Endothelial cell of umbilical vein (primary cell): ENCODE results near the gene CCDC40. TPM values are rescaled to one million over a fixed set of nuclear protein-coding genes. Genes with fewer than 3 reads are reported as not detected.

Source experiments
- BruUV-seq: library from RNA; stranded (reverse); fragments of 400-500 nt; replicated peaks from 2 replicates; lab custom pipeline; 2021; lab: Mats Ljungman, UMichigan
- CTCF ChIA-PET: fragments of 300-600, 350-600 bp; sonication (Branson Sonifier 250); formaldehyde crosslinking; loops from one replicate; lab custom pipeline; 2021; ENCODE audit warnings: antibody characterized with exemption, inconsistent platforms; lab: Charles Lee
- POLR2A ChIA-PET: fragments of 300-600, 350-600 bp; sonication (Branson Sonifier 250); formaldehyde crosslinking; loops from one replicate; lab custom pipeline; 2021; ENCODE audit warnings: antibody characterized with exemption, inconsistent platforms; lab: Charles Lee
- DNase-seq: peaks from one replicate; pipeline ENCODE4 v3.0.0-alpha.2; 2011; ENCODE audit warnings: low read depth, low spot score
- FAIRE-seq: peaks from 2 replicates; lab custom pipeline; 2011; peaks lifted over from hg19 to GRCh38; lab: Jason Lieb, UNC
- H2AFZ ChIP-seq: 2 replicates; pipeline ENCODE4 v1.6.0; 2012; ENCODE audit warnings: low read depth, low read length, control low read depth, inconsistent platforms
- H3K27ac ChIP-seq: 2 replicates; pipeline ENCODE4 v1.5.1; 2011; ENCODE audit warnings: low read depth, mild to moderate bottlenecking, control low read depth, low read length, moderate library complexity; ENCODE audit not compliant: insufficient read depth
- H3K27me3 ChIP-seq, 2 experiments: 2 replicates each; pipeline versions ENCODE4 v1.6.0 to v1.6.1; 2011; ENCODE audit warnings: low read length in 2 of 2, mixed read lengths in 1 of 2; ENCODE audit not compliant: control insufficient read depth in 2 of 2, insufficient read depth in 2 of 2
- H3K36me3 ChIP-seq, 2 experiments: 2 replicates in 1 of 2; 3 replicates in 1 of 2; pipeline ENCODE4 v1.5.1; 2011; ENCODE audit warnings: low read length in 2 of 2, mild to moderate bottlenecking in 1 of 2, moderate library complexity in 1 of 2; ENCODE audit not compliant: control insufficient read depth in 2 of 2, insufficient read depth in 2 of 2; ENCODE audit errors: extremely low read depth in 1 of 2
- H3K4me1 ChIP-seq: 3 replicates; pipeline ENCODE4 v1.5.1; 2011; ENCODE audit warnings: mild to moderate bottlenecking, low read length; ENCODE audit not compliant: control insufficient read depth, insufficient read depth; ENCODE audit errors: extremely low read depth
- H3K4me2 ChIP-seq: 2 replicates; pipeline ENCODE4 v1.6.1; 2011; ENCODE audit warnings: low read length, control low read depth, mixed read lengths; ENCODE audit not compliant: insufficient read depth
- H3K4me3 ChIP-seq, 3 experiments: fragments of 200-600 bp in 1 of 3; sonication (generic), shearing (Covaris generic) in 1 of 3; replicated peaks in 1 of 3; 2 replicates each; pipeline ENCODE4 v1.5.1; 2011 to 2016; ENCODE audit warnings: control low read depth in 3 of 3, low read length in 3 of 3, mild to moderate bottlenecking in 2 of 3, inconsistent platforms in 1 of 3, low read depth in 1 of 3, moderate library complexity in 1 of 3; ENCODE audit not compliant: insufficient read depth in 1 of 3
- H3K79me2 ChIP-seq: 2 replicates; pipeline ENCODE4 v1.6.0; 2012; ENCODE audit warnings: low read length, inconsistent platforms; ENCODE audit not compliant: control insufficient read depth, insufficient read depth
- H3K9ac ChIP-seq: replicated peaks from 2 replicates; pipeline ENCODE3; 2011; ENCODE audit warnings: low read length, control low read depth; ENCODE audit not compliant: insufficient read depth; ENCODE audit errors: extremely low read depth
- H3K9me1 ChIP-seq: replicated peaks from 3 replicates; pipeline ENCODE4 v1.6.0; 2011; ENCODE audit warnings: mild to moderate bottlenecking, low read length; ENCODE audit not compliant: control insufficient read depth, insufficient read depth; ENCODE audit errors: extremely low read depth
- H3K9me3 ChIP-seq: replicated peaks from 2 replicates; pipeline ENCODE4 v1.5.1; 2012; ENCODE audit warnings: low read length, inconsistent platforms; ENCODE audit not compliant: control insufficient read depth, insufficient read depth
- H4K20me1 ChIP-seq: replicated peaks from 2 replicates; pipeline ENCODE3; 2011; ENCODE audit warnings: mild to moderate bottlenecking, low read length; ENCODE audit not compliant: control insufficient read depth, insufficient read depth; ENCODE audit errors: extremely low read depth
- EZH2 ChIP-seq: IDR thresholded peaks from 2 replicates; pipeline ENCODE4 v1.6.1; 2012; ENCODE audit warnings: borderline replicate concordance, low read depth, mild to moderate bottlenecking, moderate library complexity, low read length, inconsistent platforms; ENCODE audit not compliant: severe bottlenecking
- FOS ChIP-seq: IDR thresholded peaks from 2 replicates; pipeline ENCODE4 v1.6.1; 2011; ENCODE audit warnings: mild to moderate bottlenecking, low read length, moderate library complexity, borderline replicate concordance; ENCODE audit not compliant: insufficient read depth
- GATA2 ChIP-seq: IDR thresholded peaks from 2 replicates; pipeline ENCODE4 v1.7.0; 2011; ENCODE audit warnings: low read depth, mild to moderate bottlenecking, moderate library complexity, mixed read lengths, low read length; ENCODE audit not compliant: insufficient read length, insufficient read depth
- JUN ChIP-seq: IDR thresholded peaks from 2 replicates; pipeline ENCODE4 v1.6.1; 2011; ENCODE audit warnings: borderline replicate concordance, low read depth; ENCODE audit not compliant: insufficient read length, insufficient read depth
- MYC ChIP-seq: IDR thresholded peaks from one replicate; pipeline ENCODE4 v1.6.1; 2011; ENCODE audit warnings: mild to moderate bottlenecking, low read depth, low read length
- POLR2A ChIP-seq: IDR thresholded peaks from 2 replicates; pipeline ENCODE4 v1.6.1; 2012; ENCODE audit warnings: low read depth, mild to moderate bottlenecking, control low read depth, low read length
- POLR2AphosphoS5 ChIP-seq: IDR thresholded peaks from 2 replicates; pipeline ENCODE4 v1.6.1; 2012; ENCODE audit warnings: low read depth, mild to moderate bottlenecking, control low read depth, low read length, moderate library complexity; ENCODE audit not compliant: insufficient read depth
- dilution Hi-C: fragments of 300-500 bp; cut with MboI; formaldehyde crosslinking; loops from one replicate; pipeline ENCODE4 v1.15.0; 2019; ENCODE audit warnings: low sequenced_read_pairs; ENCODE audit not compliant: extremely low pct_ligation_motif_present
- intact Hi-C: fragments of 100-400 bp; cut with micrococcal nuclease; formaldehyde crosslinking; loops from one replicate; pipeline ENCODE4 v1.10.0; 2022
- polyA plus RNA-seq, 4 experiments: library from polyadenylated mRNA; depleted of rRNA in 3 of 4; stranded (reverse) in 3 of 4; unstranded in 1 of 4; fragments of >200 nt; gene quantifications; 2 replicates each; pipeline versions ENCODE4 v1.2.1 to v1.2.3, GENCODE V29; 2011 to 2012; ENCODE audit warnings: missing spikeins in 1 of 4
- total RNA-seq: library from RNA; stranded (reverse); gene quantifications from 2 replicates; pipeline ENCODE4 v1.2.3, GENCODE V29; 2021
- TF ChIP-seq, protein P1 (sequence below): IDR thresholded peaks from 2 replicates; pipeline ENCODE4 v1.6.1; 2011; ENCODE audit not compliant: insufficient read depth, insufficient read length
- TF ChIP-seq, protein P2 (sequence below), 2 donors: IDR thresholded peaks; 1 replicate in 1 of 2; 2 replicates in 1 of 2; pipeline ENCODE4 v1.5.1; 2011; ENCODE audit warnings: low read length in 2 of 2, mild to moderate bottlenecking in 2 of 2, moderate library complexity in 2 of 2, control low read depth in 1 of 2, inconsistent platforms in 1 of 2, low read depth in 1 of 2; ENCODE audit not compliant: insufficient read depth in 1 of 2; ENCODE audit errors: extremely low read depth in 1 of 2

CCDC40 gene
- total and polyA plus RNA-seq, 2 donors (not counting 3 experiments of a cell fraction or from before 2014, with no cell fraction given): 1.4 to 5.5 TPM

- no peak for TF ChIP-seq POLR2A
- no peak for TF ChIP-seq GATA2
- TF ChIP-seq, protein P1, sequence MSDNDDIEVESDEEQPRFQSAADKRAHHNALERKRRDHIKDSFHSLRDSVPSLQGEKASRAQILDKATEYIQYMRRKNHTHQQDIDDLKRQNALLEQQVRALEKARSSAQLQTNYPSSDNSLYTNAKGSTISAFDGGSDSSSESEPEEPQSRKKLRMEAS: no peak
- TF ChIP-seq FOS: no peak
- TF ChIP-seq POLR2AphosphoS5: no peak
- TF ChIP-seq EZH2: no peak
- TF ChIP-seq JUN: no peak
- TF ChIP-seq MYC: no peak
- TF ChIP-seq, protein P2, sequence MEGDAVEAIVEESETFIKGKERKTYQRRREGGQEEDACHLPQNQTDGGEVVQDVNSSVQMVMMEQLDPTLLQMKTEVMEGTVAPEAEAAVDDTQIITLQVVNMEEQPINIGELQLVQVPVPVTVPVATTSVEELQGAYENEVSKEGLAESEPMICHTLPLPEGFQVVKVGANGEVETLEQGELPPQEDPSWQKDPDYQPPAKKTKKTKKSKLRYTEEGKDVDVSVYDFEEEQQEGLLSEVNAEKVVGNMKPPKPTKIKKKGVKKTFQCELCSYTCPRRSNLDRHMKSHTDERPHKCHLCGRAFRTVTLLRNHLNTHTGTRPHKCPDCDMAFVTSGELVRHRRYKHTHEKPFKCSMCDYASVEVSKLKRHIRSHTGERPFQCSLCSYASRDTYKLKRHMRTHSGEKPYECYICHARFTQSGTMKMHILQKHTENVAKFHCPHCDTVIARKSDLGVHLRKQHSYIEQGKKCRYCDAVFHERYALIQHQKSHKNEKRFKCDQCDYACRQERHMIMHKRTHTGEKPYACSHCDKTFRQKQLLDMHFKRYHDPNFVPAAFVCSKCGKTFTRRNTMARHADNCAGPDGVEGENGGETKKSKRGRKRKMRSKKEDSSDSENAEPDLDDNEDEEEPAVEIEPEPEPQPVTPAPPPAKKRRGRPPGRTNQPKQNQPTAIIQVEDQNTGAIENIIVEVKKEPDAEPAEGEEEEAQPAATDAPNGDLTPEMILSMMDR (IDR thresholded peaks at IDR 0.05; ENCODE audit: extremely low read depth in 1 of 2, insufficient read depth in 1 of 2, low read depth in 1 of 2, low read length in 2 of 2): no peak
- Histone ChIP-seq H3K4me2 (no peak overlapping the region), H3K9me1 (no peaks in the 10 kb centered on the region), H3K9me3 (no peaks in the 10 kb centered on the region), H3K4me3 (no peak overlapping the region), H3K4me1 (no peaks in the 10 kb centered on the region), H3K9ac (no peak overlapping the region), H3K36me3 (peaks cover 2 to 29% of the 10 kb centered on the region in 2 experiments), H3K27me3 (no peaks in the 10 kb centered on the region), H2AFZ (no peak overlapping the region), H3K27ac (no peak overlapping the region), H3K79me2 (no peaks in the 10 kb centered on the region), H4K20me1 (no peaks in the 10 kb centered on the region)
- BruUV-seq: no TSS peak
- intact Hi-C loops: loop anchor here (1.0 to 5.0 kb wide), 3 partner anchors 26 to 113 kb away; partner anchors contain the start of gene TBC1D16
- DNase-seq (no peak), FAIRE-seq (no peak)
- ChIA-PET CTCF (interaction anchor here (0.7 to 7.2 kb wide), 38 partner anchors 9 to 268 kb away, joined by 3 to 70 read pairs (median 5); partner anchors contain the start of genes CBX8 and GAA), POLR2A (interaction anchor here (0.6 kb wide), 1 partner anchor 949 kb away, joined by 5 read pairs; no protein-coding TSS in a partner anchor)
- dilution Hi-C loops: no loop called here
Measured at GRCh38 chr17:80008848-80009247, 27.6 kb upstream of the CCDC40 start.
